WI38 (cell line): ENCODE data around the gene SPDEF.

Experiments
- H3K4me3 ChIP-seq: 2 replicates; pipeline ENCODE4 v1.5.1; 2011; ENCODE audit warnings: low read depth, mild to moderate bottlenecking, control low read depth, low read length
- CTCF ChIP-seq: IDR thresholded peaks from 2 replicates; pipeline ENCODE4 v1.5.1; 2012; ENCODE audit warnings: low read depth, mild to moderate bottlenecking, control low read depth, low read length

The SPDEF gene

GRCh38 chr6:34527751-34528670, 28.1 kb downstream of the SPDEF start:
- TF ChIP-seq CTCF = no peak
- no peak overlapping the region for H3K4me3 ChIP-seq

- peak; percentile 37 for TF ChIP-seq CTCF
- H3K4me3 ChIP-seq = no peak overlapping the region
Measured at GRCh38 chr6:34526992-34527728, 29.0 kb downstream of the SPDEF start.

GRCh38 chr6:34526241-34526972, 29.7 kb downstream of the SPDEF start:
- no peak for TF ChIP-seq CTCF
- H3K4me3 ChIP-seq = no peak overlapping the region

- no peak for TF ChIP-seq CTCF
- H3K4me3 ChIP-seq = no peak overlapping the region
Measured at GRCh38 chr6:34525431-34526175, 30.5 kb downstream of the SPDEF start.

GRCh38 chr6:34524971-34525370, 31.2 kb downstream of the SPDEF start:
- TF ChIP-seq CTCF = no peak
- no peak overlapping the region for H3K4me3 ChIP-seq

- no peak for TF ChIP-seq CTCF
- no peak overlapping the region for H3K4me3 ChIP-seq
Measured at GRCh38 chr6:34524499-34524898, 31.6 kb downstream of the SPDEF start.
